Thymus (tissue), 2 donors: ENCODE results near the gene KCNQ1. TPM values are rescaled to one million over a fixed set of nuclear protein-coding genes. Genes with fewer than 3 reads are reported as not detected.

Experiments
- polyA plus RNA-seq: library from polyadenylated mRNA; stranded (reverse); fragments of 200-250 nt; gene quantifications from one replicate; pipeline ENCODE4 v1.2.3, GENCODE V29; 2013
- total RNA-seq: library from RNA; stranded (reverse); fragments of 120-200 nt; gene quantifications from one replicate; pipeline ENCODE4 v1.2.4, GENCODE V29; 2013
- donor health status: healthy.

Gene KCNQ1
- total and polyA plus RNA-seq, 2 donors: 0.94 to 3.7 TPM

Other genes with a start within 250 kb of the KCNQ1 start
- 2.5 TPM for gene ASCL2, start 174.4 kb upstream of the KCNQ1 start, total RNA-seq
- gene ASCL2, start 174.4 kb upstream of the KCNQ1 start, polyA plus RNA-seq: 1.6 TPM
- 2.4 TPM for gene C11orf21, start 143.1 kb upstream of the KCNQ1 start, total RNA-seq
- 18.9 TPM for gene C11orf21, start 143.1 kb upstream of the KCNQ1 start, polyA plus RNA-seq
- 4.0 TPM for gene TSPAN32, start 143.0 kb upstream of the KCNQ1 start, total RNA-seq
- 15.7 TPM for gene TSPAN32, start 143.0 kb upstream of the KCNQ1 start, polyA plus RNA-seq
- gene CD81, start 67.7 kb upstream of the KCNQ1 start, total RNA-seq: 59.8 TPM
- 179 TPM for gene CD81, start 67.7 kb upstream of the KCNQ1 start, polyA plus RNA-seq
- gene TSSC4, start 44.3 kb upstream of the KCNQ1 start, total RNA-seq: 56.8 TPM
- gene TSSC4, start 44.3 kb upstream of the KCNQ1 start, polyA plus RNA-seq: 62.0 TPM
- 0.09 TPM for gene TRPM5, start 494 bp upstream of the KCNQ1 start, total RNA-seq
- 0.55 TPM for gene TRPM5, start 494 bp upstream of the KCNQ1 start, polyA plus RNA-seq